ENCODE results near the gene ACTA1.

The ACTA1 gene

Small RNAs within 50 kb of the gene (small RNA-seq; reads per million reads assigned to genes)
- gene RN7SKP276 (0 to 0.04 reads per million in 2 experiments), gene RNU6-180P (0.08 to 0.13 reads per million in 2 experiments)

Measured in SK-N-DZ (cell line).